Endothelial cell of umbilical vein (primary cell): ENCODE data around the gene SFTPA2. TPM values are rescaled to one million over a fixed set of nuclear protein-coding genes. Genes with fewer than 3 reads are reported as not detected.

Source experiments
- BruUV-seq: library from RNA; stranded (reverse); fragments of 400-500 nt; replicated peaks from 2 replicates; lab custom pipeline; 2021; lab: Mats Ljungman, UMichigan
- CTCF ChIA-PET: fragments of 300-600, 350-600 bp; sonication (Branson Sonifier 250); formaldehyde crosslinking; loops from one replicate; lab custom pipeline; 2021; ENCODE audit warnings: antibody characterized with exemption, inconsistent platforms; lab: Charles Lee
- POLR2A ChIA-PET: fragments of 300-600, 350-600 bp; sonication (Branson Sonifier 250); formaldehyde crosslinking; loops from one replicate; lab custom pipeline; 2021; ENCODE audit warnings: antibody characterized with exemption, inconsistent platforms; lab: Charles Lee
- DNase-seq: peaks from one replicate; pipeline ENCODE4 v3.0.0-alpha.2; 2011; ENCODE audit warnings: low read depth, low spot score
- FAIRE-seq: peaks from 2 replicates; lab custom pipeline; 2011; peaks lifted over from hg19 to GRCh38; lab: Jason Lieb, UNC
- H2AFZ ChIP-seq: 2 replicates; pipeline ENCODE4 v1.6.0; 2012; ENCODE audit warnings: low read depth, low read length, control low read depth, inconsistent platforms
- H3K27ac ChIP-seq: 2 replicates; pipeline ENCODE4 v1.5.1; 2011; ENCODE audit warnings: low read depth, mild to moderate bottlenecking, control low read depth, low read length, moderate library complexity; ENCODE audit not compliant: insufficient read depth
- H3K27me3 ChIP-seq, 2 experiments: 2 replicates each; pipeline versions ENCODE4 v1.6.0 to v1.6.1; 2011; ENCODE audit warnings: low read length in 2 of 2, mixed read lengths in 1 of 2; ENCODE audit not compliant: control insufficient read depth in 2 of 2, insufficient read depth in 2 of 2
- H3K36me3 ChIP-seq, 2 experiments: 2 replicates in 1 of 2; 3 replicates in 1 of 2; pipeline ENCODE4 v1.5.1; 2011; ENCODE audit warnings: low read length in 2 of 2, mild to moderate bottlenecking in 1 of 2, moderate library complexity in 1 of 2; ENCODE audit not compliant: control insufficient read depth in 2 of 2, insufficient read depth in 2 of 2; ENCODE audit errors: extremely low read depth in 1 of 2
- H3K4me1 ChIP-seq: 3 replicates; pipeline ENCODE4 v1.5.1; 2011; ENCODE audit warnings: mild to moderate bottlenecking, low read length; ENCODE audit not compliant: control insufficient read depth, insufficient read depth; ENCODE audit errors: extremely low read depth
- H3K4me2 ChIP-seq: 2 replicates; pipeline ENCODE4 v1.6.1; 2011; ENCODE audit warnings: low read length, control low read depth, mixed read lengths; ENCODE audit not compliant: insufficient read depth
- H3K4me3 ChIP-seq, 3 experiments: fragments of 200-600 bp in 1 of 3; sonication (generic), shearing (Covaris generic) in 1 of 3; replicated peaks in 1 of 3; 2 replicates each; pipeline ENCODE4 v1.5.1; 2011 to 2016; ENCODE audit warnings: control low read depth in 3 of 3, low read length in 3 of 3, mild to moderate bottlenecking in 2 of 3, inconsistent platforms in 1 of 3, low read depth in 1 of 3, moderate library complexity in 1 of 3; ENCODE audit not compliant: insufficient read depth in 1 of 3
- H3K79me2 ChIP-seq: 2 replicates; pipeline ENCODE4 v1.6.0; 2012; ENCODE audit warnings: low read length, inconsistent platforms; ENCODE audit not compliant: control insufficient read depth, insufficient read depth
- H3K9ac ChIP-seq: replicated peaks from 2 replicates; pipeline ENCODE3; 2011; ENCODE audit warnings: low read length, control low read depth; ENCODE audit not compliant: insufficient read depth; ENCODE audit errors: extremely low read depth
- H3K9me1 ChIP-seq: replicated peaks from 3 replicates; pipeline ENCODE4 v1.6.0; 2011; ENCODE audit warnings: mild to moderate bottlenecking, low read length; ENCODE audit not compliant: control insufficient read depth, insufficient read depth; ENCODE audit errors: extremely low read depth
- H3K9me3 ChIP-seq: replicated peaks from 2 replicates; pipeline ENCODE4 v1.5.1; 2012; ENCODE audit warnings: low read length, inconsistent platforms; ENCODE audit not compliant: control insufficient read depth, insufficient read depth
- H4K20me1 ChIP-seq: replicated peaks from 2 replicates; pipeline ENCODE3; 2011; ENCODE audit warnings: mild to moderate bottlenecking, low read length; ENCODE audit not compliant: control insufficient read depth, insufficient read depth; ENCODE audit errors: extremely low read depth
- EZH2 ChIP-seq: IDR thresholded peaks from 2 replicates; pipeline ENCODE4 v1.6.1; 2012; ENCODE audit warnings: borderline replicate concordance, low read depth, mild to moderate bottlenecking, moderate library complexity, low read length, inconsistent platforms; ENCODE audit not compliant: severe bottlenecking
- GATA2 ChIP-seq: IDR thresholded peaks from 2 replicates; pipeline ENCODE4 v1.7.0; 2011; ENCODE audit warnings: low read depth, mild to moderate bottlenecking, moderate library complexity, mixed read lengths, low read length; ENCODE audit not compliant: insufficient read length, insufficient read depth
- JUN ChIP-seq: IDR thresholded peaks from 2 replicates; pipeline ENCODE4 v1.6.1; 2011; ENCODE audit warnings: borderline replicate concordance, low read depth; ENCODE audit not compliant: insufficient read length, insufficient read depth
- POLR2A ChIP-seq: IDR thresholded peaks from 2 replicates; pipeline ENCODE4 v1.6.1; 2012; ENCODE audit warnings: low read depth, mild to moderate bottlenecking, control low read depth, low read length
- dilution Hi-C: fragments of 300-500 bp; cut with MboI; formaldehyde crosslinking; loops from one replicate; pipeline ENCODE4 v1.15.0; 2019; ENCODE audit warnings: low sequenced_read_pairs; ENCODE audit not compliant: extremely low pct_ligation_motif_present
- intact Hi-C: fragments of 100-400 bp; cut with micrococcal nuclease; formaldehyde crosslinking; loops from one replicate; pipeline ENCODE4 v1.10.0; 2022
- polyA plus RNA-seq, 4 experiments: library from polyadenylated mRNA; depleted of rRNA in 3 of 4; stranded (reverse) in 3 of 4; unstranded in 1 of 4; fragments of >200 nt; gene quantifications; 2 replicates each; pipeline versions ENCODE4 v1.2.1 to v1.2.3, GENCODE V29; 2011 to 2012; ENCODE audit warnings: missing spikeins in 1 of 4
- total RNA-seq: library from RNA; stranded (reverse); gene quantifications from 2 replicates; pipeline ENCODE4 v1.2.3, GENCODE V29; 2021
- TF ChIP-seq, protein P1 (sequence below): IDR thresholded peaks from 2 replicates; pipeline ENCODE4 v1.6.1; 2011; ENCODE audit not compliant: insufficient read depth, insufficient read length

Gene SFTPA2
- total and polyA plus RNA-seq, 2 donors (not counting 3 experiments of a cell fraction or from before 2014, with no cell fraction given), result not detected

GRCh38 chr10:79588800-79589199 is 28.6 kb upstream of the SFTPA2 start:
- TF ChIP-seq POLR2A (no peak), JUN (no peak)
- TF ChIP-seq, protein P1, sequence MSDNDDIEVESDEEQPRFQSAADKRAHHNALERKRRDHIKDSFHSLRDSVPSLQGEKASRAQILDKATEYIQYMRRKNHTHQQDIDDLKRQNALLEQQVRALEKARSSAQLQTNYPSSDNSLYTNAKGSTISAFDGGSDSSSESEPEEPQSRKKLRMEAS, result no peak
- H3K27me3 ChIP-seq, result peaks cover 0 to 3% of the 10 kb centered on the region in 2 experiments
- H3K4me3 ChIP-seq, result no peak overlapping the region
- FAIRE-seq, result no peak
- dilution Hi-C loops, result no loop called here
- ChIA-PET CTCF (no interaction called here), POLR2A (no interaction called here)
- no peaks in the 10 kb centered on the region for H3K79me2 ChIP-seq
- no peaks in the 10 kb centered on the region for H3K9me3 ChIP-seq
- no peak overlapping the region for H3K27ac ChIP-seq
- no TSS peak for BruUV-seq
- no peak overlapping the region for H2AFZ ChIP-seq
- intact Hi-C loops, result no loop called here
- H3K9ac ChIP-seq, result no peak overlapping the region
- DNase-seq, result no peak
- no peaks in the 10 kb centered on the region for H3K36me3 ChIP-seq
- H3K4me1 ChIP-seq, result no peaks in the 10 kb centered on the region
- no peak overlapping the region for H3K4me2 ChIP-seq
- no peaks in the 10 kb centered on the region for H3K9me1 ChIP-seq
- no peaks in the 10 kb centered on the region for H4K20me1 ChIP-seq

GRCh38 chr10:79586933-79587332 is 26.7 kb upstream of the SFTPA2 start:
- Histone ChIP-seq H3K4me2 (no peak overlapping the region), H3K9me3 (no peaks in the 10 kb centered on the region), H3K36me3 (no peaks in the 10 kb centered on the region), H3K79me2 (no peaks in the 10 kb centered on the region), H3K9me1 (no peaks in the 10 kb centered on the region), H3K27ac (no peak overlapping the region), H3K4me1 (no peaks in the 10 kb centered on the region), H2AFZ (no peak overlapping the region), H3K9ac (no peak overlapping the region), H3K4me3 (no peak overlapping the region), H4K20me1 (no peaks in the 10 kb centered on the region), H3K27me3 (peaks cover 0 to 3% of the 10 kb centered on the region in 2 experiments)
- dilution Hi-C loops, result no loop called here
- BruUV-seq, result no TSS peak
- intact Hi-C loops, result no loop called here
- ChIA-PET POLR2A (no interaction called here), CTCF (interaction anchor here (1.2 kb wide), 1 partner anchor 50 kb away, joined by 3 read pairs; no protein-coding TSS in a partner anchor)
- no peak for DNase-seq
- no peak for FAIRE-seq
- no peak for TF ChIP-seq JUN
- no peak for TF ChIP-seq EZH2
- TF ChIP-seq, protein P1, result no peak
- TF ChIP-seq GATA2, result no peak
